Left hindlimb (tissue), 1 donor: ENCODE measurements around the gene PHLDA1.
"Not testable (repeated sequence)": the region's sequence is repeated elsewhere in the genome, so short reads cannot be mapped to it uniquely, and the experiment has no call there.

Experiments used
- DNase-seq: peaks from one replicate; pipeline ENCODE4 v3.0.0-alpha.2; 2018

Gene PHLDA1

DNA sequence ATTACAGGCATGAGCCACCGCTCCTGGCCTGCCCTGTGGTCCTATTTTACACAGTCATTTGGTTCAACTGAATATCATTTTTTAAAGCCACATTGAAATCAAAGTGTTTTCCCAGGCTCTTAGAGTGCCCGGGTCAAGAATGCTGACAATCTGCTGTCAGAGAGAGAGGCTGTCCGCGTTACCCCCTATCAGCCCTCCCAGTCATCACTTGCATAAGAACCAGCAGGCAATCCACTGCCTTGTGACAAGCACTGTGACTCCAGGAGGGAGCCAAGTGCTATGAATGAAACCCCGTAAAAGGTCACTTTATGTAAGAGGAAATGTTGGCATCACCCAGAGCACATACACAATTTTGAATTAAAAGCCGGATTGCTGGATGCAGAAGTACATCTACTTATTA lies 13.5 kb downstream of the PHLDA1 start:
- no peak for DNase-seq

DNA sequence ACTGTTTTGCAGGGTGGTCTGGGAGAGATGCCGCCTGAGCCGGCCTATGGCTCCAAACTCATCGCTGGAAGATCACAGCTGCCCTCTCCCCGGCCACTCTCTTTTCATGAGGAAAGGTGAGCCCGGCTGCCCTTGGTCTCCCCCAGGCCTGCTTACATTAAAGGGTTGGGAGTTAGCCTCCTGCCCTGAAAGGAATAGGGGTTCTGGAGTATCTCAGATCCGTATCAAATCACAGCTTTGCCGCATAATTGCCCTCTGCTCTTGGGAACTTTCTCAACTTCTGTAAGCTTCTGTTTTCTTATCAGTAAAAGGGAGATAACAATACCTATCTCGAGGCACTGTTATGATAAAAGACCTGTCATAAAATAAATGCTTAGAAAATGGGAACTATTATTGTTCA lies 17.6 kb downstream of the PHLDA1 start:
- DNase-seq: no peak

DNA sequence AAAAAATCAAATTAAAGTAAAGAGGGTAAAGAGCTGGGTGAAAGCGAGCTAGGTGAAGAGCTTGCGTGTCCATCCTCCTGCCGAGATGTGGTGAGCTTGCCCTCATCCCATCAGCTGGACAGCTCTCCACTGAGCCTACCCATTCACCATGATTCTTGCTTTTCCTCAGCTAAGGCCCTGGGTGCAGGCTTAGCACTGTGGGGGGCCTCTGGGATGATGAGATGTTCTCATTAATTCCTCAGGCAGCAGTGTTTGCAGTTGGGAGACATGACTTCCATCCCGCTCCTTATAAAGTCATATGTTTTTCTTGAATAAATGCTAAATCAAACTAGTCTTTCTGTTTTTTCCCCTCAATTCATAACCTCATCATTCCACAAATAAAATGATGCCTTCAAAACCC lies 18.0 kb downstream of the PHLDA1 start:
- no peak for DNase-seq

DNA sequence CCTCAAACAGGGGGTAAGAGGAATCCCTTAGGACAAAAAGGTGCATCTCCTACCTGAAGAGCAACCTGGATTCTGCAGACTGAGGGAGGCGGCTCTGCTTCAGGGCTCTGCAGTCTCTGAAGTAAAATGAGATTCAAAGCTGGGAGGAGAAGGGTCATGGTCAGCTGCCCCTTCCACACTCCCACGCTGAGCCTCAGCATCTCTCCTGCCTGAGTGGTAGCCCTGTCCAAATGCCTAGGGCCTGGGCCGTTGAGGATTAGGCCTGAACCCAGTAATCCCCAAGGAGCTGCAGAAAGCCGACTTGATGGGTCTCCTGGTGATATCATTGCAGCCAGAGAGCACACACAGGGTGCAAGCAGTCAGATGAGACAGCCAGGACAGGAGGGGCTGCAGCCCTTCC lies 18.9 kb downstream of the PHLDA1 start:
- no peak for DNase-seq

DNA sequence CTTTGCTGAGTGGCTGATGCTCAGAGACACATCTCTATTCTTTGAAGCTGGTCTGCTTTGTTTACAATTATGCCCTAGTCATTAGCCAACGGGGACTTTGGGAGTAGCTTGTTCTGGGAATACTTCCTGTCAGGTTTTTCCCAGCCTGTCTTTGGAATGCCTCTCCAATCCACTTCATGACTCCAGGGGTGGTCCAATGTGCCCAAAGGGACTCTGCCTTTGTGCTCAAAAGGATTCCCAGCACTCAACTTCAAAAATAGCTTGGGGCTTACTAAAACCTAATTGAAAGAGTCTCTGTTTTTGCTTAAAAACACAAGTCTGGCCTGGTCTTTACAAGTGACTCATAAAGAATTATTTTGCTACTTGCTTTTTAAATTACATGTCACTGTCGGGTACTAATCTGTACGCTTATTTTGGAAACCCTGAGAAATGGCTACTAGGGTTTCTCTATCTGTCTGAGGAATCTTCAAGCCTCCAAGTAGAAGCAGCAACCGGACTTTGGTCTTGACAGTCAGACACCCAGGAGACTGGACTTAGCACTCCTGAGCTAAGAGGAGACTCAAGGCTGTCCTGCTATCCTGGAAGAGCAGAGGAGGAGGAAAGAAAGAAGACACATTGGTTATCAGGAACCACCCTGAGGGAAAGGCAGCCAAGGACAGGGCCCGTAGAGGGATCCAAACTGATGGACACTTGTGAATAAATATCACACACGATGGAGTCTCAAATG lies 20.7 kb downstream of the PHLDA1 start:
- DNase-seq: no peak

DNA sequence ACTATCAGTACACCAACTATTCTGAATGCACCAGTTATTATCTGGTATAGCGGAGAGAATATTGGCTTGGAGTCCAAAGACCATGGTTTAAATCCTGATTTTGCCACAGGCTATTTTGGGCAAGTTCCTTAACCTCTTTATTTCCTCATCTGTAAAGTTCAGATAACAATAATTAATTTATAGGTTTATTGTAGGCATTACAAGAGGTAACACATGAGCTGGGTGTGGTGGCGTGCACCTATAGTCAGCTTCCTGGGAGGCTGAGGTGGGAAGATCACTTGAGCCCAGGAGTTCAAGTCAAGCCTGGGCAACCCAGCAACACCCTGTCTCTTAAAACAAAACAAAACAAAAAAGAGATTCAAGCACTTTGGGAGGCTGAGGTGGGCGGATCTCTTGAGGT lies 23.1 kb downstream of the PHLDA1 start:
- no peak for DNase-seq

DNA sequence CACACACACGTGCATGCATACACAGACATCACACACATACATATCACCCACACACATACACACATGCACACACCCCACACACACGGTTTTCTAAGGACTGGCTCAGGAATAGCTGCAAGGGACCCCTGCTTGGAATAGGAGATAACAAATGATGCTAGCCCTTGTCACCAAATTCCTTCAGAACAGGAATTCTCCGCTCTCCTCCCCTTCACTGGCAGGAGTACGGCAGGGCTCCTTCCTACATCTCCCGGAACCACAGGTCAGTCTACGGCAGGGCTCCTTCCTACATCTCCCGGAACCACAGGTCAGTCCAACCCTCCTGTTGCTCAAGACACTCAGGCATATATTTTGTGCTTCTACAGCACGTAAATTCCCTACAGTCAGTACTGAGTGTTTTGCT lies 23.9 kb downstream of the PHLDA1 start:
- DNase-seq: no peak

DNA sequence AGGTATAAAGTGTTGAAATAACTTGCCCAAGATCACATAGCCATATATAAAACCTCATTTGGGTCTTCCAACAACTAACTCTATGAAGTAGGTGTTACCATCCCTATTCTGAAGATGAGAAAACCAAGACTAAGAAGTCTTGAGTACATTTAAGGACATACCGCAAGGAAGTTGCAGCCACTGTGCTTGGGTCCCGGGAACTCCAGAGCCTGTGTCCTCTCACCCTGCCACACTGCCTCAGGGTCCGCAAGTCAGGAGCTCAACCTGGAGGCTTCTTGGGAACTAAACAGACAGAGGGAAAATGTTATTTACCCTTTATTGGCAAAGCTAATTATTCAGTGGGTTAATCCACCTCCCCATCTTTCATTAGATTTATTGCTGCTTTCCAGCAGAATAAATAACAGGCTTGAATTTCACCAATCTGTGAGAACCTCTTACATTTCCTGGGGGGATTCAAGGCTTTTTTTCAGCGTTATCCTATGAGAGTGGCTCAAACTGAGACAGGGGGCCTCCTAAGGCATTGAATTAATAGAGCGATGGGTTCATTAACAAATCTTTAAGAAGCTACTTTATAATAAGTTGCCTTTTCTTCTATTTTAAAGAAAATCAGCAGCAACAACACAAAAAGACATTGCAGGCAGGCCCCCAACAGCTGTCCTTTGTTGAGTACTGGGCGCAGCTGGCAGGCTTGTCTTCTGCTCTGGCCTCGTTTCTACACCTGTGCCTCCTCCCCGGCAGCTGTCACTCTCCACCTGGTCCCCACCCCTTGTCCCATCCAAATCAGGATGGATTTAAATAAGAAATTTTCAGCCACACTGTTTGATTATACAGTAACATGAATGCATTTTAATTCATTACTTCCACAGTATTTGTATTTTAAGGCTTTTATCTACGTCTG lies 25.3 kb downstream of the PHLDA1 start:
- DNase-seq: no peak

DNA sequence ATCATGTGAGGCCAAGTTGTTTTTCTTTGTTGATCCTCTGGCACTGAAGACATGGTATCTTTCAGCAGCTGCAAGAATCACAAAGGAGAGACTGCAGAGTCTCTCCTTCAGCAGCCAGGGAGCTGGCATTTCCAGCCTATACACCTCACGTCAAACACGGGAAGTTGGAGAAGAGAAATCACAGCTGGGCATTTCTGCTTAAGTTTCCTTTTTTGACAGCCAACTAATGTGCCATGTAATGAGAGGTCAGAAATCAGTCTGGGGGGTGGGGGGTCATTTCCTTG lies 28.3 kb downstream of the PHLDA1 start:
- DNase-seq: no peak

DNA sequence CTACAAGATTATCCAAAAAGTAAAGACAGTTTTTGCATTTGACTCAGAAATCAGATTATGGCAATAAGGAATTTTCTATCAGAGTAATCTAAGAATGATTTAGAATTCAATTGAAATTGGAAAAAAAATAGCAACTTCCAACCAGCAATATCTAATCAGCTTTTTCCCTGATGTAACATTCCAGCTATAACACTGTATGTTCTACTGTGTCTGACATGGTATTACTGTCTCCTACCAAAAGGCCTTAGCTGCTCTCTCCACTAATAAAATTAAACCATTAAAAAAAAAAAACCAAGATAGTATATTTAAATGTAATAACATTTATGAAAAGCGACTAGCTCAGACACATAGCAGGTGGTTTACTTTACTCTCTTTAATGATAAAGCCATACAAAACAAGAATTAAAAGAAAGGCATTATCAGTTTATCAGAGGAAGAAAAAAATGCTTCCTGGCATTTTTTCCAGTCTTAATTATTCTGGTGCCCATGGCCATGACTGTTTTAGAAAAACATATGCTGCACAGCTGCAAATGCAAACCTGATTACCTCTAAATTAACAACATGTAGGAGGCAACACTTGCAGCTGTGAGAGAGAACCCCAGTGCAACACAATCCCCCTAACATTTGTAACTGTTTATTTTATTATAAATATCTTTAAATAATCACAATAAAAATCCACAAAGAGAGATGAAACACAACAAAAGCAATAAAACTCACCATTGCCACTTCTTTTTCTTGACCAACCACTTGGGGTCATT lies 28.8 kb downstream of the PHLDA1 start:
- DNase-seq: no peak

DNA sequence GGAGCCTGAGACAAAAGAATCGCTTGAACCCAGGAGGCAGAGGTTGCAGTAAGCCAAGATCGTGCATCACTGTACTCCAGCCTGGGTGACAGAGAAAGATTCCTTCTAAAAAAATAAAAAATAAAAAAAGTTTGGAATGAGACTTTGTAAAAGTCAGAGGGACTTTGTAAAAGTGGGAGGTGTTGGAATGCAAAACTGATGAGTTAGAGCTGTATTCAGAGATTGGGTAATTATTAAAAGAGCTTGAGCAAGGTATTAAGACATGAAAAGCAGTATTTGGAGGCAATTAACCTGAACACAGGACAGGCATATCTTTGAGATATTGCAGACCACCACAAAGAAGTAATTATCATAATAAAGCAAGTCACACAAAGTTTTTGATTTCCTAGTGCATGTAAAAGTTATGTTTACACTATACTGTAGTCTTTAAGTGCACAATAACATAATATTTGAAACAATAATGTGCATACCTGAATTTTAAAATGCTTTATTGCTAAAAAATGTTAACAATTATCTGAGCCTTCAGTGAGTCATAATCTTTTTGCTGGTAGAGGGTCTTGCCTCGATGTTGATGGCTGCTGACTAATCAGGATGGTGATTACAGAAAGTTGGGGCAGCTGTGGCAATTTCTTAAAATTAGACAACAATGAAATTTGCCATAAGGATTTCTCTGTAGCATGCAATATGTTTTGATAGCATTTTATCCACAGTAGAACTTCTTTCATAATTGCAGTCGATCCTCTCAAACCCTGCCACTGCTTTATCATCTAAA lies 33.1 kb downstream of the PHLDA1 start:
- DNase-seq: no peak

DNA sequence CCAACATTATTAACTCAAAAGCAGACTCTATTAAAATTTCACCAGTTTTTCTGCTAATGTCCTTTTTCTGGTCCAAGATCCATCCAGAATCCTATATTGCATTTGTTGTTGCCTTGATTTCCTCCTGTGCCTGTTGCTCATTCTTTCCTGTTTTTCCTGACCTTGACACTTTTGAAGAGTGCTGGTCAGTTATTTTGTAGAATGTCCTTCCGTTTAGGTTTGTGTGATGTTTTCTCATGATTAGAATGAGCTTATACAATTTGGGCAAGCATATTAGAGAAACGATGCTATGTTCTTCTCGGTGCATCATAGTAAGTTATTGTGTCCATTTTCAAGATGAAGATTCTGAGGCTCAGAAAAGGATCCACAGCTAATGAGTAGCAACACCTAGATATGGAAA lies 33.9 kb downstream of the PHLDA1 start:
- no peak for DNase-seq

DNA sequence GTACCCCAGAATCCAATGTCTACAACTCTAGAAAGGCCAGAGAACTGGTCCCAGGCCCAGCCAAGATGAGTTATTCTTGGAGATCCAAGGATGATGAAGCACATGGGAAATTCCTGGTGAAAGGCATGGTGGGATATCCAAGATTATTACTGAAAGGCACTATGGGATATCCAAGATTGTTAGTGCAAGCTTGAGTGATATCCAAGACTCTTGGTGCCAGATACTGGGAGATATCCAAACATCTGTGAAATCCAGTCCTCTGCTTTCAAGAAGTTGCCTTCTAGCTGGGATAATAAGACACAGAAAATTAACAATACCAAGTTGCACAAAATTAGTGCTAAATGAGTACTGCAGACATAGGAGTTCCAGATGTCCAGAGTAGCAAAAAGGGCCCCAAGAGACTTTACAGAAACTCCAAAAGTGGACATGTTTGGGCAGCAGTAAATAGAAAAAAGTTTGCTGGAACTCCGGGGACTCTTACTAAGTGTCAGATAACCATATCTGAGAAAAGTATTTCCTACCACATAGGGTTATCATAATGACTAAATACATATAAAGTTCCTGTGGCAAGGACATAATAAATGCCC lies 34.6 kb downstream of the PHLDA1 start:
- no peak for DNase-seq

DNA sequence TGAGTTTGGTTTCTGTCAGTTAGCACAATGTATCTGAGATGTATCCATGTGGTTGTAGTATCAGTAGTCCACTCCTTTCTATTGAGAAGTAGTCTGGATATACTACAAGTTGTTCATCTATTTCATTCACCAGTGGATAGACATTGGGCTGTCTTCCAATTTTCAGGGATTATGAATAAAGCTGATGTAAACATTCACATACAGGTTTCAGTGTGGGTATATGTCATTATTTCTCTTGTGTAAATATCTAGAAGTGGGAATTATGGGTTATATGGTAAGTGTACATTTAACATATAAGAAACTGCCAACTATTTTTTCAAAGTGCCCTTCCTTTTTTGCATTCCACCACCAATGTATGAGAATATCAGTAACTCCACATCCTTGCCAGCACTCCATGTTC lies 35.9 kb downstream of the PHLDA1 start:
- no peak for DNase-seq

DNA sequence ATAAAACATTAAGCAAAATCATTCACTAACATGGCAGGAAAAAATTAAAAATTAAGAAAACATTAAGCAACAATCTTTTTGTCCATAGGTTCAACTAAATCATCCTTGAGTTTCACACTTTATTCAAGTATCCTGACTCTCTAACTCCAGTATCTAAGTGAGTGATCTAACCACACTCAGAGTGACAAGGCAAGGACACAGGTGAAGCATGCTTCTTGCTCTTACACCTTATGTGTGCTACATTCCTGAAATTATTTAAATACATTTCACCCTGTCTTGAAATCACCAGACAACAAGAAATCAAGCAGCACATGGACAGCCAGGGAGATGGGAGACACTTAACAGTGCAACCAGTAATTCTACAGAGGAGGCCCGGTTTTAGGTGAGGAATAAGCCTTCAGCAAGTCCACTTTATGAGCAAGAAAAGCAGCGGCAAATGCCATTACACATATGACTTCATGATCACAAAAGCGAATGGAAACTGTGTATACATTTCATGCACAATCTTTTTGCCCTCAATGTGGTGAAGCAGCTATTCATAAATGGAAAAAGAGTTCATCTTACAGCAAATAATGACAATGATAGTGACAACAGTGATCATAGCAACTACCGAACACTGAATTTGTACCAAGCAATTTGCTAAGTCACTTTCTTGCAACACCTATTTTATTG lies 37.4 kb downstream of the PHLDA1 start:
- no peak for DNase-seq

DNA sequence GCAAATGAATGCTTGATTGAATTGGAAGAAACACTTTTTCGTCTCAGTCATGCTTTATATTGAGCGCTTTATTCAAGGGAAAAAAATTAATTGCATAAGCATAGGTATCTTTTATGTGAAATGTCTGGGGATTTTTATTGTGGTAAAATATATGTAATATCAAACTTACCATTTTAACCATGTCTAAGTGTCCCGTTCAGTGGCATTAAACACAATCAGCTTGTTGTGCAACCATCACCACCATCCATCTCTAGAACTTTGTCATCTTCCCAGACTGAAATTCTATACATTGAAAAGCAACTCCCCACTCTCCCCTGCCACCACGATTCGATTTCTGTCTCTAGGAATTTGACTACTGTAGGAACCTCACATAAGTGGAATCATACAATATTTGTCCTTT lies 39.8 kb downstream of the PHLDA1 start:
- DNase-seq: no peak

DNA sequence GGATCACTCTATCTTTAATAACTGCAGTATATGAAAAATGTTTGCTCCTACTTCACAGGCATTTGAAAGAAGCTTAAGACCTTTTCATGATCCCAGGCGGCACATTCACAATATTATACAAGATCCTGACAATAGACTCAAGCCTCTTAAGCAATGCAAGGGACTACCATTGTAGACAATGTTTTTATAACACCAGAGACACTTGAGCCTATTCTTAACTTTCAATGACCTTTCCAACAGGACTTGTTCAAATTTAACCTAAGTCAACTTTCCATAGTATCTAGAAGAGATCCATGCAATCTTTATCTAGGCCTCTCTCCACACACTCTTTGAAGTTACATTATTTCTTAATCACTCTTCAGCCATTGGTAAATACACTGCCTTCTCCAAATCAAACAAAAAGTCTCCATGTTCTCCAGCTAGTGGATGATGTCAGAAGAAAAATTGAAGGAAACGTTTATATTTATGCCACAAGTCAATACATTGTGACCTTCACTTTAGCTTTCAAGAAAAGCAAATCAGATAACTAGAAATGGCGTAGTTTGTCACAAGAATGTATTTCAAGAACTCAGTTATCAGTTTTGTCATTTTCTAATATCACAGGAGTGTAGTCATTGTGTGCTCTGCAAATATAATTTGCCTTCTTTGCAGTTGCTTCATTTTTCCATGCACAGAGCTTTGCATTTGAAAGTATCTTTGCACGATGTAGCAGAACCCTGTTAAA lies 41.2 kb downstream of the PHLDA1 start:
- DNase-seq: no peak

DNA sequence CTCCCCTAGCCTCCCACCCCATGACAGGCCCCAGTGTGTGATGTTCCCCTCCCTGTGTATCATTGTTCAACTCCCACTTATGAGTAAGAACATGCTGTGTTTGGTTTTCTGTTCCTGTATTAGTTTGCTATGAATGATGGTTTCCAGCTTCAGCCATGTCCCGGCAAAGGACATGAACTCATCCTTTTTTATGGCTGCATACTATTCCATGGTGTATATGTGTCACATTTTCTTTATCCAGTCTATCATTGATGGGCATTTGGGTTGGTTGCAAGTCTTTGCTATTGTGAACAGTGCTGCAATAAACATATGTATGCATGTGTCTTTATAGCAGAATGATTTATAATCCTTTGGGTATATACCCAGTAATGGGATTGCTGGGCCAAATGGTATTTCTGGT lies 43.9 kb downstream of the PHLDA1 start:
- not testable (repeated sequence) for DNase-seq

DNA sequence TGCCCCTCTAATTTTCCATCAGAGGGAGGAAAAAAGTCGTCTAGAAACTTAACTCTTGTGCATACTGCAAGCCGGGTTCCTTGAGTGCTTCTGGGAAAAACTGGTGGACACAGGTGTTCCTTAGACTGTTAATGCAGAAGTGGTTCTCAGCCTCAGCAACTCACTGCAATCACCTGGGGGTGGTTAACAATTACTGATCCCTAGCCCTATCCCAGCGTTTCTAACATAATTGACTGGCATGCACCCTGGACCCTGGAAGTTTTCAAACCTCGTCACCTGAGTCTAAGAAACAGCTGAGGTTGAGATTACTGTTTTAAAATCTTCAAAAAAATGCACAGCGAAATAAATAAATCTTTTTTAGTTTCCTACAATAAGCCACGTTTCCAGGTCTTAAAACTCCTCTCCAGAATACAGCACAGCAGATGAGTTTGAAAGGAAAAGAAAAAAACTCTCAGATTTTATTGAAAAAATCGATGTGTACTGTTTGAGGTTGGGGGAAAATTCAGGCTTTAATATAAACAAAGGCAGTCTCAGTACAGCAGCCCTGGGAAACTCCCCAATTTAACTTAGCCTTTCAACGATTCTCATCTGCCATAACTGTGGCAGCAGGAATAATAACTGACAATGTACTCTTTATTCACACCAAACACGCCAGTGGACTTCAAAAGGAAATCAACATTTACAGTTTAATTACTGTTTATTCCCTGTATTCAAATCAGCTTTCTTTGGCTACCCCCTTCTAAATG lies 45.4 kb downstream of the PHLDA1 start:
- no peak for DNase-seq

DNA sequence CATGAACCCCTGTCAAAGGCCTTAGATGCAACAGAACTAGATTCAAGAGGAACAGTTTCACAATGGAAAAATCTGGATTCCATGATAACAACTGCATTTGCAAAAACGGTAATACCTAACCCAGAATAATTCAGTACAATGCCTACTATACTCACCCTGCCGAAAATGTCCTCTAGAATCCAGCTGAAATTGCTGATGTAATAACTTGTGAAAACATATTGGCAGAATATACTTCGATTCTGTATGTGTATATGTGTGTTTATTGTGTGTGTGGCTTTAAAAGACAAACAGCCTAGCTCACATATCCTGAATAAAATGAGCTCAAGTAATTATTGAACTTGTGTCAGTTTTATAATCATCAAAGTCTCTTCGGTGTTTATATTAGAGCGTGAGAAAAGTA lies 46.0 kb downstream of the PHLDA1 start:
- DNase-seq: no peak
